Tibial nerve (tissue), 3 donors: ENCODE measurements around the gene INHBB.

Experiments used
- CTCF ChIP-seq, 5 experiments: fragments of 200-600 bp in 3 of 5; fragments of 450-650 bp in 2 of 5; sonication (generic) in 3 of 5; IDR thresholded peaks; one replicate each; pipeline ENCODE4 v1.5.1; 2016 to 2019; ENCODE audit warnings: antibody characterized with exemption in 5 of 5, mild to moderate bottlenecking in 3 of 5, moderate library complexity in 2 of 5
- POLR2A ChIP-seq, 2 donors: fragments of 450-650 bp; IDR thresholded peaks; one replicate each; pipeline ENCODE4 v1.6.1; 2017; ENCODE audit warnings: antibody characterized with exemption in 2 of 2, mild to moderate bottlenecking in 2 of 2, moderate library complexity in 2 of 2

GRCh38 chr2:120381192-120381591 is 35.3 kb downstream of the INHBB start:
- TF ChIP-seq CTCF (IDR thresholded peaks at IDR 0.05) (no peak), POLR2A (IDR thresholded peaks at IDR 0.05) (no peak)
